ENCODE results near the gene RTN1. TPM values are rescaled to one million over a fixed set of nuclear protein-coding genes. Genes with fewer than 3 reads are reported as not detected.

RTN1 gene
- total RNA-seq, 1 experiment from 2014 or later, result 1.1 TPM

GRCh38 chr14:59782760-59783159 is 87.8 kb downstream of the RTN1 start:
- H3K4me1 Mint-ChIP-seq, result peaks cover 4% of the 10 kb centered on the region; the same call in 1 of the 2 replicates
- no peak overlapping the region for H3K27ac Mint-ChIP-seq
- DNase-seq (ENCODE audit: low spot score) (no peak), ATAC-seq (no peak)
- H3K4me3 Mint-ChIP-seq, result no peak overlapping the region
- no peak for TF ChIP-seq ZNF425 (CRISPR knock-in tag; conservative IDR thresholded peaks at IDR 0.05)
- no peak for TF ChIP-seq TCF7 (CRISPR knock-in tag; IDR thresholded peaks at IDR 0.05; ENCODE audit: low read depth)
- TF ChIP-seq E2F4 (CRISPR knock-in tag; IDR thresholded peaks at IDR 0.05; ENCODE audit: borderline replicate concordance, low read depth), result no peak
- no peak for TF ChIP-seq PRRX2 (CRISPR knock-in tag; IDR thresholded peaks at IDR 0.05)
- no peak for TF ChIP-seq AFF4 (CRISPR knock-in tag; IDR thresholded peaks at IDR 0.05; ENCODE audit: borderline replicate concordance)
- CTCF ChIA-PET, result no interaction called here
- no peaks in the 10 kb centered on the region for H3K27me3 Mint-ChIP-seq (ENCODE audit: low read depth)
- POLR2A ChIA-PET, result no interaction called here
- no peaks in the 10 kb centered on the region for H3K36me3 Mint-ChIP-seq
- no peaks in the 10 kb centered on the region for H3K9me3 Mint-ChIP-seq

- POLR2A ChIA-PET, result no interaction called here
- Mint-ChIP-seq H3K27ac (no peak overlapping the region), H3K9me3 (no peaks in the 10 kb centered on the region), H3K4me3 (no peak overlapping the region), H3K27me3 (ENCODE audit: low read depth) (no peaks in the 10 kb centered on the region), H3K36me3 (no peaks in the 10 kb centered on the region), H3K4me1 (peaks cover 8% of the 10 kb centered on the region)
- CTCF ChIA-PET, result interaction anchor here (2.2 kb wide), 1 partner anchor 121 kb away, joined by 6 read pairs; no protein-coding TSS in a partner anchor
- ATAC-seq (no peak), DNase-seq (ENCODE audit: low spot score) (no peak)
- TF ChIP-seq MLX (CRISPR knock-in tag; IDR thresholded peaks at IDR 0.05), result no peak
- no peak for TF ChIP-seq GABPB1 (CRISPR knock-in tag; IDR thresholded peaks at IDR 0.05)
- TF ChIP-seq ATF3 (CRISPR knock-in tag; conservative IDR thresholded peaks at IDR 0.05), result no peak
- TF ChIP-seq NR2C2 (CRISPR knock-in tag; IDR thresholded peaks at IDR 0.05), result no peak
- no peak for TF ChIP-seq KAT7 (CRISPR knock-in tag; IDR thresholded peaks at IDR 0.05; ENCODE audit: borderline replicate concordance)
- no peak for TF ChIP-seq ZNF425 (CRISPR knock-in tag; conservative IDR thresholded peaks at IDR 0.05)
- no peak for TF ChIP-seq TP53 (CRISPR knock-in tag; IDR thresholded peaks at IDR 0.05)
- no peak for TF ChIP-seq NR3C1 (CRISPR knock-in tag; conservative IDR thresholded peaks at IDR 0.05; ENCODE audit: low read depth)
- no peak for TF ChIP-seq CBFB (CRISPR knock-in tag; IDR thresholded peaks at IDR 0.05; ENCODE audit: low read depth)
- TF ChIP-seq ERG (CRISPR knock-in tag; IDR thresholded peaks at IDR 0.05), result no peak
- TF ChIP-seq USF2 (CRISPR knock-in tag; IDR thresholded peaks at IDR 0.05), result no peak
- no peak for TF ChIP-seq FOXK1 (CRISPR knock-in tag; IDR thresholded peaks at IDR 0.05)
- no peak for TF ChIP-seq TEAD1 (CRISPR knock-in tag; IDR thresholded peaks at IDR 0.05)
- no peak for TF ChIP-seq NFATC4 (CRISPR knock-in tag; IDR thresholded peaks at IDR 0.05)
- TF ChIP-seq GRHL2 (CRISPR knock-in tag; IDR thresholded peaks at IDR 0.05; ENCODE audit: insufficient replicate concordance, severe bottlenecking), result no peak
- TF ChIP-seq PRRX2 (CRISPR knock-in tag; IDR thresholded peaks at IDR 0.05), result no peak
Measured at GRCh38 chr14:59777006-59777579, 93.5 kb downstream of the RTN1 start.

All from WTC11 (cell line).